GM18498 (cell line): Measurements from ENCODE around the gene ZNF101.

Experiments
- ATAC-seq: cut with Tn5 transposase; IDR thresholded peaks from one replicate; pipeline ENCODE4 v1.9.1; 2021; ENCODE audit warnings: mild to moderate bottlenecking, moderate library complexity; ENCODE audit not compliant: unreplicated experiment

ZNF101 gene

DNA sequence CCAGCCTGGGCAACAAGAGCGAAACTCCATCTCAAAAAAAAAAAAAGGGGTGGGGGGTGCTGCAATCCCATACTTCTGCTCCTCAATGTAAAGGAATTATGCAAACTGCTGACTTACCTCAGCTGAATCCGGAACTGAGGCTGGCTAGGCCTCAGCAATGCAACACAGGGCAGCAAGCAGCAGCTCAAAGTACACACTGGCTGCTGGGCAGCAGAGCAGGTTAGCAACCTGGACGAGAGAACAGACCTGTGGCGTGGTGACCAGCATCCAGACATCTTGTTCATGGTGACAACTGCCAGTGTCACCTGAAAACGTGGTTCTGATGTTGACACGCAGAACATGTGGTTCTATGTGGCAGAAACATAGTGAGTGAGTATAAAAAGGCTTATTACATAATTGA, 36.2 kb downstream of the ZNF101 start:
- ATAC-seq = no peak

DNA sequence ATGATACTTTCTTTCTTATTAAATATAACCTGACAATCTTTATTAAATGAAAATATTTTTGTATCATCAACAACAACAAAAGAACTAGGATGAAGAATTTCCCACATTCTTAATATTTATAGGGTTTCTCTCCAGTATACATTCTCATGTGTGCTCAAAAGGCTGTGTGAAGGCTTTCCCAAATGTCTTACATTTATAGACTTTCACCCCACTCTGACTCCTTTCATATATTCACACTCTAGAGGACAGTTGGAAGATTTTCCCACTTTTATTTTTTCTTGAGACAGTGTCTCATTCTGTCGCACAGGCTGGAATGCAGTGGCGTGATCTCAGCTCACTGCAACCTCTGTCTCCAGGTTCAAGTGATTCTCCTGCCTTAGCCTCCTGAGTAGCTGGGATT, 41.9 kb downstream of the ZNF101 start:
- ATAC-seq = no peak

DNA sequence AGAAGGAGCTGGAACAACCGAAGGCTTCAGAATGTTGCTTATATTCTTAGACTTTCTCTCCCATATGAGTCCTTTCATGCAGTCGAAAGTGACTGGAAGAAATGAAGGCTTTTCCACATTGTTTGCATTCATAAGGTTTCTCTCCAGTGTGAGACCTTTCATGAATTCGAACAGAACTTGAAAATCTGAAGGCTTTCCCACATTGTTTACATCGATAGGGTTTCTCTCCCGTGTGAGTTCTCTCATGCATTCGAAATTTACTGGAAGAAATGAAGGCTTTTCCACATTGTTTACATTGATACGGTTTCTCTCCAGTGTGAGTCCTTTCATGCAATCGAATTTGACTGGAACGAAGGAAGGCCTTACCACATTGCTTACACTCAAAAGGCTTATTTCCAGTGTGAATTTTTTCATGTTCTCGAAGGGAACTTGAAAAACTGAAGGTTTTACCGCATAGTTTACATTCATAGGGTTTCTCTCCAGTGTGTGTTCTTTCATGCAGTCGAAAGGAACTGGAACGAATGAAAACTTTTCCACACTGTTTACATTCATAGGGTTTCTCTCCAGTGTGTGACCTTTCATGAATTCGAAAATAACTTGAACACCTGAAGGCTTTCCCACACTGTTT, 42.8 kb downstream of the ZNF101 start:
- no peak for ATAC-seq

DNA sequence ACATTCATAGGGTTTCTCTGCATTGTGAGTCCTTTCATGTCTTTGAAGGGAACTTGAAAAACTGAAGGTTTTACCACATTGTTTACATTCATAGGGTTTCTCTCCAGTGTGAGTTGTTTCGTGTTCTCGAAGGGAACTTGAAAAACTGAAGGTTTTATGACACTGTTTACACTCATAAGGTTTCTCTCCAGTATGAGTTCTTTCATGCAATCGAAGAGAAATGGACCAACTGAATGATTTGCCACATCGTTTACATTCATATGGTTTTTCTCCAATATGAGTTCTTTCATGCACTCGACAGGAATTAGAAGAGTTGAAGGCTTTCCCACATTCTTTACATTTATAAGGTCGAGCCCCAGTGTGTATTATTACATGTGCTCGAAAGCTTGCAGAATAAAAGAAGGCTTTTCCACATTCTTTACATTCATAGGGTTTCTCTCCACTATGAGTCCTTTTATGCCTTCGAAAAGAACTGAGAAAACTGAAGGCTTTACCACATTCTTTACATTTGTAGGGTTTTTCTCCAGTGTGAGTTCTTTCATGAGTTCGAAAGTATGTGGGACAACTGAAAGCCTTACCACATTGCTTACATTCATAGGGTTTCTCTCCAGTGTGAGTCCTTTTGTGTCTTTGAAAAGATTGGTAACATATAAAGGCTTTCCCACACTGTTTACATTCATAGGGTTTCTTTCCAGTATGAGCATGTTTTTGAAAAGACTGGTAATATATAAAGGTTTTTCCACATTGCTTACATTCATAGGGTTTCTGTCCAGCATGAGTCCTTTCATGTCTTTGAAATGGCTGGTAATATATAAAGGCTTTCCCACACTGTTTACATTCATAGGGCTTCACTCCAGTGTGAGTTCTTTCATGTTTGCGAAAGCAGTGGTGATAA, 43.5 kb downstream of the ZNF101 start:
- no peak for ATAC-seq

DNA sequence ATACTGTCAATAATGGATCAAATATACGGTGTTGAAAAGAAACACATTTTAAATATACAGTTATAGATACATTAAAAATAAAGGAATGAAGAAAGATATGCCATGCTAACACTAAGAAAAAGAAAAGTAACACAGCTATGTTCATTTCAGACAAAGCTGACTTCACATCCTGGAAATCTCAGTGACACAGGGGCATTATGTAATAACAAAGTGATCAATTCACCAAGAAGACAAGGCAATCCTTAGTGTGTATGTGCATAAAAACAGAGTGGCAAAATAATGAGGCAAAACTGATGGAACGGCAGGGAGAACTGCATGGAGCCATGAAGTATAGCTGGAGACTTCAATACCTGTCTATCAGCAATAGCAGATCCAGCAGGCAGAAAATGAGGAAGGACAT, 51.2 kb downstream of the ZNF101 start:
- ATAC-seq = no peak

DNA sequence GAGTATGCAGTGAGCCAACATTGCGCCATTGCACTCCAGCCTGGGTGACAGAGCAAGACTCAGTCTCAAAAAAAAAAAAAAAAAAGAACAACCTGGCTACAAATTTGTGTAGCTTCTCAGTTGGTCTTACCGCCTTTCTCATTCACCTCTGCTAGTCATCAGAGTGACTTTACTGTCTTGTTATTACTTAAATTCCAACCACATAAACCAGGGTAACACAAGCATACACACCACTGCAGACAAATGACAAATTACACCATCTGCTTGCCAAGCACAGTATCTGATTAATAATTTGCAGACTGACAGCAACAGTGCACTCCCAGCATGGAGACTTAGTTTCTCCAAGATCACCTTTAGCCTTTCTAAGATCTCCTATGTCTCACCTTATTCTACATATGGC, 53.3 kb downstream of the ZNF101 start:
- ATAC-seq = no peak

DNA sequence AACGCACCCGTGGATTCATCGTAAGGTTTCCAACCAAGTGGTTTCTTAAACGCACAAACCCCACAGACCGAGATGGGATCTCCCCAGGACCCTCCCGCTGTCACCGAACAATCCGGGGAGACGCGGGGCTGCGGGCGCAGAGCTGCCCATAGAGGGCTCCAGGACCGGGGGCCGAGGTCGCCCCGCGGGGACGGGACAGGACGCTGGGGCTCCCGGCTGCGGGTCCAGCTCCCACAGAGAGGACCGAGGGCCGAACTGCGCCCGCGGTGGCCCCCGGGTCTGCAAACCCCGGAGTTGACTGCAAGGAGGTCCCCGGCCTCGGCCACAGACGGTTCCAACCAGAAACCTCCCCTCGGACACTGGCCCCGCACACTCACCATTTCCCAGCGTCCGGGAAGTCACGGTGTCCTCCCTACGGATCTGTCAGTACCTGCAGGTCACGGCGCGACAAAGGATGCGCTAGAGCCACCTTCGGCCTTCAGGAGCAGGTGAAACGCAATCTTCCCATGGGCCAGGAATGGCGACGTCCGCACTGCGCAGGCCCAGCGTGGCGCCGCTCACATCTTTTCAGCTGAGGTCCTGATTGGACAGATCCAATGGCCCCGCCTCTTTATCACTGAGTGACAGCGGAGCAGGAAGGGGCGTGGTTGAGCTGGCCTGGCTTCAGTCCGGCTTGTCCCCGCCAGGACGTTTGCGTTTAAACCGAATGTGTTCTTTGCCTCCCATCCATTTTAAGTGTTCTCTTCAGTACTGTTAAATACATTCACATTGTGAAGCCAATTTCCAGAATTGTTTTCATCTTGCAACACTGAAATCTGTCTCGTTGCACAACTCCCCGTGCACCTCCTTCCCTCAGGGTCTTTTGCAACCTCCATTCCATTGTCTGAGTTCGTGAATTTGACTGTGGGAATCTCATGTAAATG, 64.2 kb downstream of the ZNF101 start, which contains the start of gene ZNF14:
Gene ZNF14 (minus strand): TSS at position 534 of the 923 bp plus-strand sequence. CDS start 154 bp downstream, at position 380.
- ATAC-seq = peak; percentile 99
